ENCODE measurements around the gene GPX4.

The GPX4 gene

GRCh38 chr19:1103708-1104310 is at the start of gene GPX4:
Gene GPX4, plus strand, starts transcription at chr19:1103994. Its CDS starts 50 bp downstream, at chr19:1104044.
- peak; percentile 97 to 98 for DNase-seq (ENCODE audit: low read depth in 2 of 2)

GRCh38 chr19:1054102-1055027 is 49.4 kb upstream of the GPX4 start:
- no peak for DNase-seq (ENCODE audit: low read depth in 2 of 2)

GRCh38 chr19:1055028-1055425 is 48.8 kb upstream of the GPX4 start:
- DNase-seq (ENCODE audit: low read depth in 2 of 2), result no peak

GRCh38 chr19:1055886-1056620 is 47.7 kb upstream of the GPX4 start:
- DNase-seq (ENCODE audit: low read depth in 2 of 2), result no peak

- DNase-seq (ENCODE audit: low read depth in 2 of 2), result no peak
Observed at GRCh38 chr19:1057176-1057855, 46.5 kb upstream of the GPX4 start.

GRCh38 chr19:1058112-1058511 is 45.7 kb upstream of the GPX4 start:
- DNase-seq (ENCODE audit: low read depth in 2 of 2), result no peak

GRCh38 chr19:1060689-1061088 is 43.1 kb upstream of the GPX4 start:
- DNase-seq (ENCODE audit: low read depth in 2 of 2), result no peak

GRCh38 chr19:1061987-1062386 is 41.8 kb upstream of the GPX4 start:
- no peak for DNase-seq (ENCODE audit: low read depth in 2 of 2)

- DNase-seq (ENCODE audit: low read depth in 2 of 2), result no peak
Observed at GRCh38 chr19:1062387-1063029, 41.3 kb upstream of the GPX4 start.

- DNase-seq (ENCODE audit: low read depth in 2 of 2), result peak in 1 of 2 donors; percentile 65
Observed at GRCh38 chr19:1063030-1063908, 40.5 kb upstream of the GPX4 start.

GRCh38 chr19:1063909-1064660 is 39.7 kb upstream of the GPX4 start:
- DNase-seq (ENCODE audit: low read depth in 2 of 2), result no peak

- peak; percentile 58 to 67 for DNase-seq (ENCODE audit: low read depth in 2 of 2)
Observed at GRCh38 chr19:1064661-1065605, 38.9 kb upstream of the GPX4 start.

- DNase-seq (ENCODE audit: low read depth in 2 of 2), result no peak
Observed at GRCh38 chr19:1065606-1066109, 38.1 kb upstream of the GPX4 start.

- no peak for DNase-seq (ENCODE audit: low read depth in 2 of 2)
Observed at GRCh38 chr19:1066251-1066747, 37.5 kb upstream of the GPX4 start.

- peak; percentile 69 to 77 for DNase-seq (ENCODE audit: low read depth in 2 of 2)
Observed at GRCh38 chr19:1066748-1067340, 37.0 kb upstream of the GPX4 start, which contains the start of gene ARHGAP45. Gene ARHGAP45, plus strand, starts transcription at chr19:1067167. Its CDS starts 239 bp downstream, at chr19:1067406.

GRCh38 chr19:1067341-1067957 is 36.3 kb upstream of the GPX4 start:
- no peak for DNase-seq (ENCODE audit: low read depth in 2 of 2)

Measured in stimulated activated CD4-positive, alpha-beta T cell treated with anti-CD3 and anti-CD28 coated beads, Interleukin-4, amount 100 ng/mL, for 48 hours (primary cell).